K562 treated with DMSO at 1 percent for 12 hours (cell line): ENCODE data around the gene AIP. TPM values are rescaled to one million over a fixed set of nuclear protein-coding genes. Genes with fewer than 3 reads are reported as not detected.

Experiments used
- total RNA-seq: library from RNA; unstranded; fragments of 300-600 nt; gene quantifications from 2 replicates; pipeline ENCODE4 v1.2.3, GENCODE V29; 2022; ENCODE audit not compliant: insufficient read depth

AIP gene
- 86.6 and 130 TPM in 2 replicates for total RNA-seq

DNA sequence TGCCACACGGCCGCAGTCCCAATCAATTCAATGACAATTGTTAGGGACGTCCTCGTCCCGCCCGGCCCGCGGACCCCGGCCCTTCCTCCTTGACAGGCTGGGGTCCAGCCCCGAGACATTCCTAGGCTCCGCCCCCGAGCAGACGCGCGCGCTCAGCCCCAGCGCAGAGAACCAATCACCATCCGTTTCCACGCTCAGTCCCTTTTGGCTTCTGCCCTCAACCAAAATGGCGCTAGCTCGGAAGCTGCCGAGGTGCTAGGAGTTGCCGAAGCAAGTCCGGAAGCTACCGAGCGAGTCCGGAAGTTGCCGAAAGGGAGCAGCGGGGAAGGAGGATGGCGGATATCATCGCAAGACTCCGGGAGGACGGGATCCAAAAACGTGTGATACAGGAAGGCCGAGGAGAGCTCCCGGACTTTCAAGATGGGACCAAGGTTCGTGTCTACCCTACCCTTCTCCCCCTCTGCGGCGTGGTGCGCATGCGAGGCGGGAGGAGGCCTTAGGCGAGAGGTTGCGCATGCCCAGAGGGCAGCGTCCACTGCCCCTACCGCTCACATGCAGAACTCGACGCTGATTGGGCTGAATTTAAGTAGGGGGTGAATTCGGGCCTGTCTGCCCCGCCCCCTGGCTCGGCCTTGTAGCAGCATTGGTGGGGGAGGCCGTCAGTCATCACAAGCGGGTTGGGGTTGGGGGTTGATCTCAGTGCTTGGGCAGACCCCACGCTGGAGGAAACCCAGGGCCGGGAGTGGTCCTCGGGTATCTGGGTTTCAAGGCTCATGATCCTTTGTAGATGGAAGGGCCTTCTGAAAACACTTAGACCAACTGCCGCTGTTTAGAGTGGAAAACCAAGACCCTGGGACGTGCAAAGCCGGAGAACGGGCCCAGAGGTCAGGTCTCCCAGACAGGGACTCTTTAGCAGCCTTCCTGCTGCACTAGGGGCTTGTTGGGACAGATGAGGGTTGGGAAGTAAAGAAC, at the start of gene AIP:
AIP (plus strand) TSS at position 200 of the 972 bp plus-strand sequence; CDS start at position 333, 133 bp downstream.

GRCh38 chr11:67437082-67437808, 45.6 kb upstream of the AIP start, which contains the start of gene PTPRCAP:
Gene PTPRCAP, minus strand, starts transcription at chr11:67437682. Its CDS starts 63 bp downstream, at chr11:67437619.

GRCh38 chr11:67452141-67452952, 30.5 kb upstream of the AIP start, which contains the start of gene GPR152:
Gene GPR152, minus strand, starts transcription at chr11:67452729. Its CDS starts 5 bp downstream, at chr11:67452724.

GRCh38 chr11:67455054-67455453, 27.8 kb upstream of the AIP start, which contains the start of gene CABP4:
Gene CABP4, plus strand, starts transcription at chr11:67455354. Its CDS starts 70 bp downstream, at chr11:67455424.

DNA sequence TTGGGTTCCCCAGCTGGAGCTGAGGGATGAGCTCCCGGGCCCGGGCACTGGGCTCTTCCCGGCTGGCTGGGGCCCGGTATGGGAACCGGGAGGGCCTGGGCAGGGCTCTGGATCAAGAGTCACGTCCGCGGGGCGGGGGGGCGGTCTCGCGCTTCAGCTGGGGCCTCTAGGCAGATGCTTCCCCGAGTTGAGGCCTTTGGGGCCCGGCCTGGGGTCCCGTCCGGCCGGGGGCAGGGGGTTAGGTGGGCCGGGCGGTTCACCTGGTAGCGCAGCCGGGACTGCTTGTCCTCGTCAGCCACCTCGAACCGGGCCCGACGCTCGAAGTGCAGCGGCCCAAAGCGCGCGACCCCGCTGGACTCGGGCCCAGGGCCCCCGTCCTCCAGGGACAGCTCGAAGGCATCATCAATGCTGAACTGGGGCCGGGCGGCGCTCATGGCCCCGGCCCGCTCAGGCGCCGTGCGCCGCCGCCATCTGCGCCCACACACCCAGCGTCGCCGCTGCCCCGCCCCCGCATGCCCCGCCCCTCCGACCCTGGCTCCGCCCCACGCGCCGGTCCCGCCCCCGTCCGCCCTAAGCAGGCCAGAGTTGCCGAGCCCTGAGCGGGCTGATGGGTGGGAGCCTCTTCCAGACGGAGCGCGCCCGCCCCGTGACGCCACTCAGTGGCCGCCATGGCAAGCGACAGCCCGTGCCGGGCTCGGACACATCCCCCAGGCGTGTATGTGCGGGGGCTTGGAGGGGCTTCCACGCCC, 13.9 kb upstream of the AIP start, which contains the start of gene TMEM134:
TMEM134 (minus strand) TSS at position 493 of the 749 bp plus-strand sequence; CDS start at position 434, 59 bp downstream.

DNA sequence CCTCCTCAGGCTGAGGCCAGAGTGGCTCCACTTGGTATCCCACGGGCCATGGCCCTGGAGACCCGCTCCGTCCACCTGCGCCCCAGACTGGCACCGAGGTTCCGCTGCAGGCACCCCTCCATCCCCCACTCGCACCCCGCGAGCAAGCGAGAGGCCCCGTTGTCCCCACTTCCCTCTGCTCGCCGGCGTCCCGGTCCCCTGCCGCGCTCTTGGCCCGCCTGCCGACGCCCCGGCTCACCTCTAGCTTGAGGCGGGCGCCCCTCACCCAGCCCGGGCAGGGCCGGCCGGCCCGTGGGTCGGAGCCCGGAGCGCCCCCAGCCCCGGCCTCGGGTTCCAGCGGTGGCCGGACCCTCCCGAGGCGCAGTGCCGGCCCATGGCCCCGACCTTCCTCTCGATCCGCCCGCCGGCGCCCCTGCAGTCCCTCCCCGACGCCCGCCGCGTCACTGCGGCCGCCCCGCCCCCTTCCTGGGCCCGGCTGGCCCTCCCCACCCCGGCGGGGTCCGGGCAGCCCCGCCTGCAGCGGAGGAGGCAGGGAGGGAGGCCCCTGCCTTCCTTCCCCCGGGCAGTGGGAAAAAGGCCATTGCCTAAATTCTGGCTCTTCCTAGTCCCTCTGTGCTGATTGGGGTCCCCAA, 22.2 kb downstream of the AIP start, which contains the start of gene PITPNM1:
PITPNM1 (minus strand) TSS at position 414 of the 632 bp plus-strand sequence. CDS start 1,183 bp downstream, outside the sequence.

DNA sequence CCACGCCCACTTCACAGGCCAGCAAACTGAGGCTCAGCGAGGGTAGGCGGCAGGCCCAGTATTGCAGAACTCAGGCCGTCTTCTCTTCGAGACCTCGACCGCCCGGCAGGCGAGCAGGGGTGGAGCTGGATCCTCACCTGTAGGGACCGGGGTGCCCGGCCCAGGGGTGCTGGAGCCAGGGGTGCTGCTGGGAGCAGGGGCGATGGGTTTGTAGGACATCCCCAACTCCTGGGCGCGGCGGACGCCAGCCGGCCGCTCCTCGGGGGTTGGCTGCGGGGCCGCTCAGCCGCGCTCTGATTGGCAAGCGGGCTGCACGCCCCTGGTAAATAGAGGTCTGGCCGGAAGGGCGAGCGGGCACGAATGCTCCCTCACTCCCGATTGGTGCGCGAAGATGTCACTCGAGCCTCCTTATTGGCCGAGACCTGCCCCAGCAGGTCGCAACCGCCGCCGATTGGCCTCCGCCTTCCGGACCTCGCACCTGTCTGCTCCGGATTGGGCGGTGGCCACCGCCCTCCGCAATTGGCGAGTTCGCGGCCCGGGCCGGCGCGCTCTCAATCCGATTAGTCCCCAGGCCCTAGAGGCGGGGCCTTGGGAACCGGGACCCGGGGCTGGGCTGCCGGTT, 25.1 kb downstream of the AIP start, which contains the start of gene CDK2AP2:
CDK2AP2 (minus strand) TSS at position 299 of the 622 bp plus-strand sequence; CDS start at position 219, 80 bp downstream.

GRCh38 chr11:67522844-67523555, 40.2 kb downstream of the AIP start, which contains the start of gene CABP2:
Gene CABP2, minus strand, starts transcription at chr11:67523446. Its CDS starts 120 bp downstream, at chr11:67523326.

Other genes starting within 250 kb of the AIP start
- 127 and 167 TPM in 2 replicates for gene GRK2, start 216.6 kb upstream of the AIP start, total RNA-seq
- gene ANKRD13D, start 193.7 kb upstream of the AIP start, total RNA-seq: 53.9 and 69.9 TPM in 2 replicates
- 2.9 and 3.3 TPM in 2 replicates for gene SSH3, start 179.5 kb upstream of the AIP start, total RNA-seq
- 95.5 and 130 TPM in 2 replicates for gene POLD4, start 129.5 kb upstream of the AIP start, total RNA-seq
- gene CLCF1, start 109.4 kb upstream of the AIP start, total RNA-seq: 2.8 and 4.5 TPM in 2 replicates
- 33.4 and 59.3 TPM in 2 replicates for gene RAD9A, start 91.0 kb upstream of the AIP start, total RNA-seq
- gene PPP1CA, start 81.2 kb upstream of the AIP start, total RNA-seq: 313 and 351 TPM in 2 replicates
- gene TBC1D10C, start 78.9 kb upstream of the AIP start, total RNA-seq: 0.62 TPM in 1 of 2 replicates, not detected in the other
- not detected in 2 replicates for gene CARNS1, start 67.3 kb upstream of the AIP start, total RNA-seq
- gene RPS6KB2, start 54.5 kb upstream of the AIP start, total RNA-seq: 81.1 and 94.7 TPM in 2 replicates
- gene PTPRCAP, start 45.3 kb upstream of the AIP start, total RNA-seq: 1.8 and 4.2 TPM in 2 replicates
- gene CORO1B, start 39.5 kb upstream of the AIP start, total RNA-seq: 180 and 198 TPM in 2 replicates
- not detected in 2 replicates for gene GPR152, start 30.3 kb upstream of the AIP start, total RNA-seq
- gene CABP4, start 27.7 kb upstream of the AIP start, total RNA-seq: not detected in 2 replicates
- 21.4 and 32.1 TPM in 2 replicates for gene TMEM134, start 13.8 kb upstream of the AIP start, total RNA-seq
- gene PITPNM1, start 22.3 kb downstream of the AIP start, total RNA-seq: 28.6 and 34.2 TPM in 2 replicates
- 103 and 111 TPM in 2 replicates for gene CDK2AP2, start 25.1 kb downstream of the AIP start, total RNA-seq
- not detected in 2 replicates for gene CABP2, start 40.4 kb downstream of the AIP start, total RNA-seq
- gene GSTP1, start 100.8 kb downstream of the AIP start, total RNA-seq: 1,909 and 2,597 TPM in 2 replicates
- 208 and 271 TPM in 2 replicates for gene NDUFV1, start 123.9 kb downstream of the AIP start, total RNA-seq
- 18.2 and 22.5 TPM in 2 replicates for gene NUDT8, start 146.9 kb downstream of the AIP start, total RNA-seq
- not detected in 2 replicates for gene TBX10, start 156.7 kb downstream of the AIP start, total RNA-seq
- gene ACY3, start 167.7 kb downstream of the AIP start, total RNA-seq: not detected in 2 replicates
- gene ALDH3B2, start 191.6 kb downstream of the AIP start, total RNA-seq: not detected in 2 replicates